HT1080 (cell line): Measurements from ENCODE around the gene CHAT. TPM values are rescaled to one million over a fixed set of nuclear protein-coding genes. Genes with fewer than 3 reads are reported as not detected.

ENCODE experiments used
- DNase-seq: peaks from one replicate; pipeline ENCODE4 v3.0.0-alpha.2; 2015; ENCODE audit warnings: low read depth
- total RNA-seq: library from RNA; depleted of rRNA; stranded (reverse); fragments of >200 nt; shearing (Covaris generic); gene quantifications from 2 replicates; pipeline ENCODE4 v1.2.3, GENCODE V29; 2014

The CHAT gene
- total RNA-seq, 1 experiment from 2014 or later: not detected

DNA sequence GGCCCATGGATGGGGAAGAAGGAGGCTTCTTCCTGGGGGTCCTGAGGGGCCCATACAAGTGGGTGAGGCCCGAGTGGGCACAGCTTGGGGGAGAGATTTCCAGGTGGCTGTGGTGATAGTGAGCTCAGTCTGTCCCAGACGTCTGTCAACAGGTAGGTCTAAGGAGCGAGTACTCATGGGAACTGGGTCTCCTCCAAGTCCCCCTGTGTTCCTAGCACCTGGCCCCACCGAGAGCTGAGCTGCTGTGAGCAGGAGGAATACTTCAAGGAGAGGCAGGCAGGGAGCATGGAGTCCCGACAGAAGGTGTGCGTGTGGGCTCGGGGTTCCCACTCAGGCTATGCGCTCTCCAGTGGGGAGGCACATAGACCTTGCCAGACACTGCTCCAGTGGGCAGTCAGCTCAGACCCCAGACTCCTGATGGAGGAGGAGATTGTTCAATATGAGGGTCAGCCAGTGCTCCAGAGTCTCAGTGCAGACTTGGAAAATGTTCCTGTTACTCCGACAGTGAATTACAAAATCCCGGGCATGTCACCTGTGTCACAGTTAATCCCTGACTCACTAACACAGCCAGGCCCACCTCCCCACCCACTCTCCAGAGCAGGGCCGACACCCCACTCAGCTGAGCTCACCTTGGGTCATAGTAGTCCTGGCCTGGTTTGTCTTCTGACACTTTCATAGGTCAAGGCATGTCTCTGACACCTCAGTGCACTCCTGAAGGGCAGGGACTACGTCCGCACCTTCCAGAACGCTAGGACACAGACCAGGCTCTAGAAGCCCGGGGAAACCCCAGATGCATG lies 37.4 kb downstream of the CHAT start:
- DNase-seq: no peak

DNA sequence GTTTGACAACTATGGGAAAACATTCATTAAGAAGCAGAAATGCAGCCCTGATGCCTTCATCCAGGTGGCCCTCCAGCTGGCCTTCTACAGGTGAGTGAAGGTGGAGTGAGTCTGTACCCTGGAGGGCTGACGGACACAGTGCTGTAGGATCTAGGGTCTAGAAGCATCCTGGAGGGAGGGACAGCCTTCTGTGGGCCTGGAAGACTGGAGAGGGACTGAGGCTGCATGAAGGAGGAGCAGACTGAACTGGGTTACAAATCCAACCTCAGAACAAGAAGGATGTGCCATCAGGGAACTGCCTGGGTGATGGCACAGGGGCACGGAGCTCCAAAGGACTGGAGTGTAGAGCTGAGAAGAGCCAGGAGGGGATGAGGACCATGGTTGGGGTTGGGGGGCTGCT lies 38.1 kb downstream of the CHAT start:
- no peak for DNase-seq

DNA sequence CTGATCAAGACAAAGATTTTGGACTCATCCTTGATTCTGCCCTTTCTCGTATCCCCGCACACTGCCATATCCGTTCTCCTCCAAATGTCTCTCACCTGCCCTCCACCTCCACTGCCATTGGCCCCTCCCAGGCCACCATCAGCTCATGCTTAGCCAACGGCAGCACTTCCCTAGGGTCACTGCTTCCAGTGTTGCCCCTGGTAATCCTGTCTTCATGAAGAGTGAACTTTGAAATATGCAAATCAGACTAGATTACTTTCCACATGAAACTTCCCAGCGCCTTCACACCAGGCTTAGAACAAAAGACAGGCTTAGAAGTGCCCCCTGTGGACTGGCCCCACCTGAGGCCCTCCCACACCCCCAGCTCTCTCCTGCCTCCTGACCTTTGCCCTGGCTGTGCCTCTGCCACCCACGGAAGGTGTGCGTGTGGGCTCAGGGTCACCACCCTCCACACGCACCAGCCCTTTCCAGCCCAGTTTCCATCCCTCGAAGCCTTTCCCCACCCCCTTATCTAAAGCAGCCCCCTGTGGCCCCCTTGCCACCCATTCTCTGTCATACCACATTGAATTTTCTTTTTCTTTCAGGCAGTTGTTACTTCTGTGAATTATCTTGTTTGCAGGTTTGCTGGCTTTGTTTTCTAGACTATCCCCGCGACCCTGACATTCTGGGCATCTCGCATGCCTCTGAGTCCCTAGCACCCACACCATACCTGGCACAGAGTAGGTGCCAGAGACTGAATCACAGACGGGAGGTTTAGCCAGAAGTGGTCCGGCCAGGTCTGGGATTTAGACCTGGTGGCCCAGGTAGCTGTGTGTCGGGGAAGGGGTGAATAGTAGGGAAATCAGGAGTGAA lies 38.8 kb downstream of the CHAT start:
- no peak for DNase-seq

DNA sequence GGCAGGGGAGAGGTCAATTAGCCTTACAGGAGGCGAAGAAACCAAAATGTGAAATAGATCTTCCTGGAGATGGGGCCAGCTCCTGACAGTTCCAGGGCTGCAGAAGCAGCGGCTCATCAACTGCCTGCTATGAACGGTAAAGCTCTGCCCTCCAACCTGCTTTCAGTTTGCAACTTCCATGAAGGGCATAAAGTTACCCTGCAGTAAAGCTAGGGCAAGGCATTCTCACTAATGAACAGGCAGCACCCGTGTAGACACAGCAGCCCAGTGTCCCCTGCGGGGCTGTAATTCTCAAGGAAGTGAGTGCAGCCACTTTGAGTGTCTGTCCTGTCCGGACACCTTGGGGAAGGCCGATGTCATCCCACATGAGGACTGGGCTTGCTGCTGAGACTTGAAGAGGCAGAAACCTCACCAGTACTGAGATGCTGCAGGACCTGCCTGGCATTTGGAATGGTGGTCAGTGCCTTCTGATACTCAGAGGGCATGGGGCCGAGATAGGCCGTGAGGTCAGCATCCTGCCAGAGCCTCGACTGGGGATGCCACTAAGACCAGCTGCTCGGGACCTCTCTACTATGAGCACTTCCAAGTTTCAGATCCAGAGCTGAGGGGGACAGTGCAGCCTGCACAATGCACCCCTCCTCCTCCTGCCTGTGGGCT lies 39.6 kb downstream of the CHAT start:
- DNase-seq: no peak

DNA sequence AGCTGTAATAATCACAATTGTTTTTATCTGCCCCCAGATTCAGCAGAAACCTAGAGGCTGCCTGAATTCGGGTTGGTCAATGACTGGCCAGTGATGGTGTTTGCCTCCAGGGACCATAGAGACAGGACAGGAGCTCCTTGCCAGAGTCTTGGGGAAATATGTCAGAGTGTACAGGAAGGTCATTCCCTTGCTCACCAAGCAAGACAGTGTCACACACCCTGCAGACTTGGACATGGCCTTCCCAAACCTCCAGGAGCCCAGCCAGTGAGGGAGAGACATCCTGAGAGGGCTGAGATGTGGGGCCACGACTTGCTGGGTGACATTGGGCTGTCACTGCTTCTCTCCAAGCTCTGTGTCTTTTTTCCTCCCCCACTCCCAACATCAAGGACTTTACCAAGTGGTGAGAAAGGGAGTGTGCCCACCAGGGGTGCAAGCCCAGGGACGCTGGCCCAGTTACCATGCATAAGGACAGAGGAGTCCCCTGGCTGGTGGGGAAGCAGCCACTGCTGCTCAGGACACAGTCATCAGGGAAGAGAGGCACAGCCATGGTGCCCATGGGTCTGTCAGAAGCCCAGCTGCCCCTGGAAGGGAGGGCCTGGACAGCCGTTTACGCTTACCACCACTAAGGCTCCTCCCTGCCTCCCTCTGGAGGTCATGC lies 40.3 kb downstream of the CHAT start:
- DNase-seq: no peak

DNA sequence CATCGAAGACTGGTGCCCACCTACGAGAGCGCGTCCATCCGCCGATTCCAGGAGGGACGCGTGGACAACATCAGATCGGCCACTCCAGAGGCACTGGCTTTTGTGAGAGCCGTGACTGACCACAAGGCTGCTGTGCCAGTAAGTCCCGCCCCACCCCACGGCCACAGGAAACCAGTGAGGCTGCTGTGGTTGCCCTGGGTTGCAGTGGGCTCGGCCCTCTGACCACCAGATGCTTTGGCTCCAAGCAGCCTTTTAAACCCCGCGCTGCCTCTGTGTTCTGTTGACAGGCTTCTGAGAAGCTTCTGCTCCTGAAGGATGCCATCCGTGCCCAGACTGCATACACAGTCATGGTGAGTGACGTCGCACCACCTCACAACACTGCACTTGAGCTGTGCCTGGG lies 41.3 kb downstream of the CHAT start:
- no peak for DNase-seq

DNA sequence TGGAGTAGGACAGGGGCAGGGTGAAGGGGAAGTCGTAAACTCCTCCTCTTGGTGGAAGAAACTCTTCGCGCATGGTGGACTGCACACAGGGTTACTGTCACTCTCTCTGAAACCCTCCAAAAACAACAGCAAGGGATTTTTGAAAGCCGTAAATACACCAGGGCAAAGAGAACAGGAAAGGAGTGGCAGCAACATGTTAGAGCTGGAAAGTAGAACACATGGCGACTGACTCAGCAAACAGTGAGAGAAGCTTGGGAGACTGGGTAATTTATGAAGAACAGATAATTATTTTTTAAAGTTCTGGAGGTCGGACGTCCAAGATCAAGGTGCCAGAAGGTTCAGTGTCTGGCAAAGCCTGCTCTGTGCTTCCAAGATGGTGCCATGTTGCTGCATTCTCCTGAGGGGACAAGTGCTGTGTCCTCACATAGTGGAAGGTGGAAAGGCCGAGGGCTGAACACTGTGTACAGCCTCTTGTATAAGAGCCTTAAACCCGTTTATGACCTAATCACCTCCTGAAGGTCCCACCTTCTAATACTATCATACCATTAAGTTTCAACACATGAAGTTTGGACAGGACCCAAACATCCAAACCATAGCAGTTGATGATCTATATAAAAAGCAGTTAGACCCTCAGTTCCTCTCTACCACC lies 43.1 kb downstream of the CHAT start:
- DNase-seq: no peak

DNA sequence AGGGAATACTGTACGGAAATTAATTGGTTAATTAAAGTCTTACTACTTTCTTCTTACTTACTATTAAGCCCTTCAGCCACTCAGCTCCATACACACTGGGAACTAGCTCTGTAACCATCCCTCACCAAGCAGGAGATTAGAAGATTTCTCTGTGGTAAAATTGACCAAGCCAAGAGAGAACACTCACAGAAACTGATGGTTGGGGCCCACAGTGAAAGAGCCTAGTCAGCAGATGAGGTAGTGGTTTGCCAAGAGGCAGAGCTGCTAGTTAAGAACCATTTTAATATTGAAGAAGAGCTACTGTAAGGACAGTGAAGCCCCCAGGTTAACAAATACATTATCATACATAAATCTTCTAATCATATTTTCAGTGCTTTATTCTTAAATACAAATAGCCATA lies 43.8 kb downstream of the CHAT start:
- DNase-seq: no peak

DNA sequence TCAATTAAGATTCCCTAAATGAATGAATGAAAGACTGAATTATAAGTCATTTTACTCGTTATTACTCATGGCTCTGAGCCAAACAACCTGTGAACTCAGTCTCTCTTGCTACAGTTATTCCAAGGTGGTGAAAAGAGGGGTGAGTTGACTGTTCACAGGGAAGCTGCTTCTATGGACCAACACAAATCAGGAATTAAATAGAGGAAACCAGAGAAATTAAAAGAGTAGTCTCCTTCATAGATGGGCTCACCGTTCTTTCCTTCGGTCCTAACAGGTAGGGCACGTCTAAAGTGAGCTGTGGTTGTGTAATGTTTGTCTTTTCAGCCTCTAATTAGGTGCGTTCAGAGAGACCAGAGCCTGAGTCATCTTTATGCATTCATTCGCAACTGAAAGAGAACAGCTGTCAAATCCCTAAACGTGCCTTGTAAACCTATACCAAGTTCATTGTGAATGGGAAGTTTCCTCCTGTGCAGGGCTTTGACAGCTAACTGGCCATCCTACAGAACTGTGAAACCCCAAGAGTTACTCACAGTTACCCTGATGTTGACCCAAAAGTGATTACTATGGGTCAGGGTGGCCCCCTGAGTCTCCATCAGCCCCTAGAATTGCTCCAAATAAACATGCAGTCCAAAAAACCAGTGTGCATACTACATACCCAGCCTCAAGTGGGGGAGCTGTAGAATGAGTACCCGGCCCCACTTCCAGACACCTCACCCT lies 47.5 kb downstream of the CHAT start:
- DNase-seq: no peak

DNA sequence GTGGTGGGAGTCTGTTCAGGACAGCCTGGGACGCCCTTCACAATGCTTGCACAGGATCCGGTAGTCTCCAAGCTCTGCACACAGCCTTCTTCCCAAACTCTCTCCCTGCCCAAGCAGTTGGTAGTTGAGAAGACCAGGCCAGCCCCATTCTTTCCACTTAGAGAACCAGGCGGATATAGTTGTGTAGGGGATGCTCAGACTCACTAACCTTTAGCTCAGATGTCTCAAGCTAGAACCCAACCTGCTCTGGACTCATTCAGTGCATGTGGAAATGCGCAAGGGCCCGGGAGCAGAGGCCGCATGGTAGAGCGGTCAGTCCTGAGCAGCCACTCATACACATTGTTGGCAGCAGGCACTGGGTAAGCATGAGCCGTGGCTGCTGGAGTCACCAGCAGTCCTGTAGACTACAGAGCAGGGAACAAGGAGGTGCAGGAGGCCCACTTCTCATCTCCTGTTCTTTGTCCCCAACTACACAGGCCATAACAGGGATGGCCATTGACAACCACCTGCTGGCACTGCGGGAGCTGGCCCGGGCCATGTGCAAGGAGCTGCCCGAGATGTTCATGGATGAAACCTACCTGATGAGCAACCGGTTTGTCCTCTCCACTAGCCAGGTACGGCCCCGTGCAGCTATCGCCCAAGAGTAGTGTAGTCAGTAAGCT lies 48.5 kb downstream of the CHAT start:
- DNase-seq: no peak

DNA sequence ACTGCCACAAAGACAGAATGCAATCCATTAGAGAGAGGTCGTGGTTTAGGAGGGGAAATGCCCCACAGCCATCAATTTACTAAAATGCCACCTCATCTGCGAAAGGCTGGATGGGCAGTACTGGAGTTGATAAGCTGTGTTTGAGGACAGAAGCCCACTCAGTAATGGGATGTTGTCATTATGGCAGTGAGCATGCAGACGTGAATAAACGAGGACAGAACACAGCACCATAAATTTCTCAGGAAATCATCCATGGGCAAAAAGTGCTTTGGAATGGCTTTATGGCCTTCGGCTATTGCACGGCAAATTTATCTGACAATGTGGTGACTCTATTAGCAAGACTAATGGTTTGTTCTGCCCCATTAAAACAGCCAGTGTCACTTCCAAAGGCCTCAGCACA lies 49.8 kb downstream of the CHAT start:
- no peak for DNase-seq

DNA sequence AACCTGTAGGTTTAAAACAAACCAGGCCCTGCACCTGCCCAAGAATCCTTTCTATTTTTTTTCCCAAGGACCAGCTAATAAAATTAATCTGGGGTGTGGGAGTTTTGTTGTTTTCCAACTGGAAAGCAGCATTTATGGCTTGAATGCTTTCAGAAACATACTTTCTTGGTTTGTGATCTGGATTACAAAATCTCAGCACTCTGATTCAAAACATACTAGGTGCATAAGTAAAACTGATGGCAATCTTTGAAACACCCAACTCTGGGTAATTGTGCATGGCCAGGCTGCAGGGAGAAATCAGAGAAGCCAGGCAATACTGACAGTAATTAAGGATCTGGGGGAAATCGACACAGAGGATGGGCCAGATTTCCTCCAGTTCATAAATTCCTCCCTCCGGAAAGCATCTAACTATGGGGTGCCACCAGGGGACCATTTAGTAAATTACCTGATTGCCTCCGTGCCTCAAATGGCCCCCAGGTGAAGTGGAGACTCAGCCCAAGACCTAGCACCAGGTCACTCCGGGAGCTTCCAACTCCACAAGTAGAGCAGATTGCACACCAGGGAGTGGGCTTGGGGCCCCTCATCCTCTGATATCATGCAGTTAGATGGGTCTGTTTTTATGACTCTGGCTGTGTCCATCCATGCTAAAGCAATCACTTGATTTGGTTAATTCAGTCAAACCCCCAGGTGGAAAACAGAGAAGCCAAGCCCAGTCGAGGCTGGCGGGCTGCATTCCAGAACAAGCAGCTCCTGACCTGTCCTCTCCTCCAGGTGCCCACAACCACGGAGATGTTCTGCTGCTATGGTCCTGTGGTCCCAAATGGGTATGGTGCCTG lies 50.4 kb downstream of the CHAT start:
- no peak for DNase-seq

DNA sequence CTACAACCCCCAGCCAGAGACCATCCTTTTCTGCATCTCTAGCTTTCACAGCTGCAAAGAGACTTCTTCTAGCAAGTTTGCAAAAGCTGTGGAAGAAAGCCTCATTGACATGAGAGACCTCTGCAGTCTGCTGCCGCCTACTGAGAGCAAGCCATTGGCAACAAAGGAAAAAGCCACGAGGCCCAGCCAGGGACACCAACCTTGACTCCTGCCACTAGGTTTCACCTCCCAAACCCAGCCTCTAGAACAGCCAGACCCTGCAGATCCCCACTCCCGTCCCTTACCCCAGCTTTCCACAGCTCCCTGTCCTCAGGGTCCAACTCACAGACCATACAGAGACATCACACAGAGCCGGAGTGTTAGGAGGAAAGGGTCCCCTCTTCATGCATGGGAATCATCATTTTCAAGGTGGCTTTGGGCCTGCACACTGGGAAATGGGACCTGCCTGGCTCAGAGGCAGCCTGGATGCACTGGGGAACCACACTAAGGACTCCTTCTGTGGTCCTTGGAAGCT lies 51.1 kb downstream of the CHAT start:
- DNase-seq: no peak

DNA sequence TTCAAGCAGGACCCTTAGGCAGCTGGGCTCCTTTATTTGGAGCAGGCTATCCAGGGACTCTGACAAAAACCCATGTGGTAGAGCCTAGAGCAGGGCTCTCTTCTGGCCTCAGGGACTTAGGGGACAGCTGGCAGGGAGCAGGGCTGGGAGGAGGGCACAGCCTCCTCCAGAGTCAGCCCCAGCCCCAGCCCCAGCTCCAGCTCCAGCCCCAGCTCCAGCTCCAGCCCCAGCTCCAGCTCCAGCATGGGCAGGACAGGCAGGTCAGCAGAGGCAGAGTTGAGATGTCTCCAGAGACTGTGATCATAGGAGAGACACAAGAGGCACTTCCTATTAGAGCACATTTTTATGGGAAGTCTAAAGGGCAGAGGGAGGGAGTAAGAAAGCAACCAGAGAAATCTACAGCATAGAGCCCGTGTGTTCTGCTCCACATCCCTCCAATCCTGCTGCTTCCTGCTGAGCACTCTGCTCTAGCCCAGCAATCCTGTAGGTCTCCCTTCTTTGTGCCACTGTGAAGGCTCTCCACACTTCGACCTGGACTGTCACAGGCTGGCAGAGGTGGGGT lies 52.3 kb downstream of the CHAT start:
- no peak for DNase-seq

DNA sequence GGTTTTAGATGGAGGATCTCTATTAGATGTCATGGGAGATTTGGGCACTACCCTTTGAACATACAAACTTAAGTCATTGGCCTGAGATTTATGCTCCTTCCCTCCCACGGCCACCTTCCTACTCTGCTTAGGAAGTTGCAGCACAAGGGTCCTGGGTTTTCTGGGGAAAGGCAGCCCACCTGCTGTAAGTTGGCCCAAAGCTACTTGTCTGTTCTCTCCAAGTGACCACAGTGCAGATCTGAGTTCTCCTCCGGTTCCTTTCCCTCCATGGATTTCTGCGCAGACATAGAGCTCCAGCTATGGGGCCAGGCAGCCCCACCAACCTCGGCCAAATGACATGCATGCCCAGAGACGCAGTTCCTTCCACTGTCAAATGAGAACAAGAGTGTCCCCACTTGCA lies 52.8 kb downstream of the CHAT start:
- DNase-seq: no peak

DNA sequence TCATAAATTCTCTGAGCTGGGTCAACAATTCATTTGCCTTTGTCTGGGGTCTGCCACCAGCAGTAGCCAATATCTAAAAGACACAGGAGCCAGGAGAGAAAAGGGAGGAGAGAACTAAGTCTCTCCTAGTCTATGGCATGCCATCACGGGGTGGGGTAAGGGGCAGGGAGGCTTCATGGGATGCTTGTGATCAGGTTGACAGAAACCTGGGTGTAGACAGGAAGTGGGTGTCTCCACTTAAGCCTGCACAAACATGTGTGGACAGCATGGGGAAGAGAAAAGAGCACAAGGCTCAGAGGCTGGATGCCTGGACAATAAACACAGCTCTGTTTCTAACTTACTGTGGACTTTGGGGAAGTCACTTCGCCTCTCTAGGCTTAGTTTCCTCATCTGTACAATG lies 54.2 kb downstream of the CHAT start:
- DNase-seq: no peak

DNA sequence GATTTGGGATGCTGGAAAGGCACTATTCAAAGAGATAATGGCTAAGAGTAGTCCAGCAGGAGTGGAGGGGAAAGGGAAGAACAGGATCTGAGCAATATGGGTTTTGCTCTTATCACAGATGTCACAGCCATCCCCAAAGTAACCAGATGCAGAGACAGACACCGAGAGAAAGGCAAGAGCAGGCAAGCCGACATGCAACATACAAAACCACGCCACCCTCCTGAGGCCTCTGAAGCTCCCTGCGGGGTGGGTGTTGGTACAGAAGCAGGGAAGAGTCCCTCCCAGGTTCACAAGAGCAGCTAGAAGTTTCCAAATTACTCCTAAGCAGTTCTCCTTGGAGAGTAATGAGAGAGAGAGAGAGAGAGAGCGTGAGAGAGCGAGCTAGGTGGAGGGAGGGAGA lies 54.8 kb downstream of the CHAT start:
- no peak for DNase-seq

DNA sequence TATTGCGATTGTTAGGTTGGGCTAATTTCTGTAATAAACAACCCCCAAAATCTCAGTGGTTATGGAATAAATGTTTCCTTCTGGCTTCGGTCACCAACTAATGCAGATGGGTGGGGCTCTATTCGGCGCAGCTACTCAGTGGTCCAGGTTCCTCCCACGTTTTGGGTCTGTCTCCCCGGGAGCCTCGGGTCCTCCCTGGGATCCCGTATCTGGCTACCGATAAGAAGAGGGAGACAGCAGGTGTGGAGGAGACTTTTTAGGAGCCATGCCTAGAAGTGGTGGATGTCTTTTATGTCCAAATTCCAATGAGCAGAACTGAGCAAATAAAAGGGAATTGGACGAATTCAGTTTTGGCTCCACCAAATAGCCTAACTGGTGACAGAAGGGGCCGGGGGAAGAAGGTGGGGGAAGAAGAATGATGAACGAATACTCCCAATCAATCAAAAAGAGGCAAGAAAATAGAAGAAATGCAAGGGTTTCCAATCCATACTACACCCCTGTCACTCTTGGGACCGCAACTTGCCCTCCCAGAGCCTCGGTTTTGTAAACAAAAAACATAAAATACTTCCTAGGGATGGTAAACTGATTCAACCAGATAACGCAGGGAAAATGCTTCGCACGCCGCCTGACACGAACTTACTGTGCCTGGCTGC lies 65.1 kb downstream of the CHAT start:
- DNase-seq: no peak
